Inferior parietal cortex (tissue), 1 donor: Measurements from ENCODE around the gene TCL1A.
"Not testable (repeated sequence)": the region's sequence is repeated elsewhere in the genome, so short reads cannot be mapped to it uniquely, and the experiment has no call there.

ENCODE experiments used
- DNase-seq: peaks from one replicate; pipeline ENCODE4 v3.0.0-alpha.2; 2016; ENCODE audit errors: extremely low spot score

Gene TCL1A, protein sequence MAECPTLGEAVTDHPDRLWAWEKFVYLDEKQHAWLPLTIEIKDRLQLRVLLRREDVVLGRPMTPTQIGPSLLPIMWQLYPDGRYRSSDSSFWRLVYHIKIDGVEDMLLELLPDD

DNA sequence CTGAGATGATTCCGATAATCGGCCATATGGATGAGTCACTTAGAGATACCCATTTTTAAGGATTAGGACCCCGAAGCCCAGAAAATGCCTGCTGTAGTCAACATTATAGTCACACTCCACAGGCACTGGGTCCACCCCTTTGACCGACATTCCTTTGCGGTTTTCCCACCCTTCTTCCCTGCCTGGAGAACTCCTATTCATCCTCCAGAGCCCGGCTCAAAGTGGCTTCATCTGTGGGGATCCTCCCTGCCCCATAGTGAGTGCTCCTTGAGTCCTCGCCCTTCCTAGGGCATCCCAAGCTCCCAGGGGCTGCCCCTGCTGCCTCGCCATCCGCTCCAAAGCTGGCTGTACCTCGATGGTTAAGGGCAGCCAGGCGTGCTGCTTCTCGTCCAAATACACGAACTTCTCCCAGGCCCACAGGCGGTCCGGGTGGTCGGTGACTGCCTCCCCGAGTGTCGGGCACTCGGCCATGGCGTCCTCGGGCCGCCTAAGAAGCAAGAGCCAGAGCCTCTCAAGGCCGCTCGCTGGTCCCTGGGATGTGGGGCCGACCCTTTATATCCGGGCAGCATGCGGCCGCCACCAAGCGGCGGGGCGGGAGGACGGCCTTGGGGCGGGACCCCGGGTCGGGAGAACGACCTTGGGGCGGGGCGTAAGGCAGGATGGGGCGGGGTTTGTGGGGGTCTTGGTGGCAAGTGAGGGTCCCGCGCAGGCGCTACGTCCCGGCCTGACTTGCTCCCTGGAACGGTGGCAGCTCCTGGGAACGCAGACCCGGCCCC lies at the start of gene TCL1A:
TSS of gene TCL1A (minus strand) at position 530 of the 776 bp plus-strand sequence. CDS start at position 471, 59 bp downstream.
- no peak for DNase-seq

DNA sequence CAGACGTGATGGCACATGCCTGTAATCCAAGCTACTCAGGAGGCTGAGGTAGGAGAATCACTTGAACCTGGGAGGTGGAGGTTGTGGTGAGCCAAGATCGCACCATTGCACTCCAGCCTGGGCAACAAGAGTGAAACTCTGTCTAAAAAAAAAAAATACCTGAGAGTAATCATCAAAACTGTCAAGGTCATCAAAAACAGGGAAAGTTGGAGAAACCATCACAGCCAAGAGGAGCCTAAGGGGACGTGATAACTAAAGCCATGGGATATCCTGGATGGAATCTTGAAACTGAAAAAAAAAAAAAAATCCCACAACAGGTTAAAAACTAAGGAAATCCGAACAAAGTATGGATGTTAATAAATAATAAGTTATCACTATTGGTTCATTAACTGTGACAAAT lies 49.1 kb upstream of the TCL1A start:
- not testable (repeated sequence) for DNase-seq

DNA sequence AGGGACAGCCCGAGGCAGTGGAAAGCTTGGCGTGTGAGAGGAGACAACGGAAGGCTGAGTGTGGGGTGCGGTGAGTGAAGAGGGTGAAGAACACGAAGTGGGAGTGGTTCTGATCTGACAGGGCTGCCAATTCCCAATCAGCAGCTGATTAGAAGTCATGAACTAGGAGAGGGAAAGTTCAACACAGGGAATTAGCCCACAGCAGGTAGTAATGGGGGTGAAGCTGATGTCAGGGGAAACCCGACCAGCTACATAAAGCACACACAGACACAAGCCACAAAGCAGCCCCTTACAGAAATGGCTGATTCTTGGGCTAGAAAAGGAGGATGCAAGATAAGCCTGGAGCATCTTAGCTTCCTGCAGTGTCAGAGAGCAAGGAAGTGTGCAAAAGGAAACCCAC lies 47.5 kb upstream of the TCL1A start:
- DNase-seq: no peak

DNA sequence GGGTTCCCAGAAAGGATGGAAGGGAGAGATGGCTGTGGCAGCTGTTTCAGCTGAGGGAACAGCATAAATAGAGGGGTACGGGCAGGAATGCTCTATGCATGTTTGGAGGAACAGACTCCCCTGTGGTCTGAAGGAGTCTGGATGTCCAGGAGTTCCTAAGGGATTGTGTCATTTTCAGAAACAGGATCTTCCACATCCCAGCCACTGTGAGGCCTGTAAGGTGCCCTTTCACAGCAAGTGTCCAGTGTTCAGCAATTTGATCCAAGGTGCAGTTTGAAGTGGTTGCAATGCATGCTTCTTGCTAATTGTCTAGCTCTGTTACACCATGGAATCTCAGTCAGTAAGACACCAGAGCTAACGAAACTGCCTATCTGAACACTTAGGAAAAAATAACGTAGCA lies 46.7 kb upstream of the TCL1A start:
- no peak for DNase-seq

DNA sequence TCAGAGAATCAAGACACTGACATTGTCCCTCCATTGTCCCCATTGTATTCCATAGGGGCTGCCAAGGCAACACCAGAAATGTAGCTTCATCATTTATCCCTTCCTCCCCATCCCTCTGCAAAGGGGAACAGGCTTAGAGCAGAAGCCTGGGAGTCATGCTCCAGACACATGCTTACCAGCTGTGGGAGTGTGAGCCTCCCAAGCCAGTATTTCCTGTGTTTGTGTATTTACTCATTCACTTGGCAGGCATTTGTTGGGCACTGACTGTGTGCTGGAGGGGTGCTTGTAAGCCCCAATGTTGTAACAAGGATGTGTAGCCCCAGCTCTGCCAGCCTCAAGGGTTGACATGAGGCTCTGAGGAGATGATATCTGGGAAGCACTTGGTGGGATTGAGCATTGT lies 46.0 kb upstream of the TCL1A start:
- DNase-seq: no peak

DNA sequence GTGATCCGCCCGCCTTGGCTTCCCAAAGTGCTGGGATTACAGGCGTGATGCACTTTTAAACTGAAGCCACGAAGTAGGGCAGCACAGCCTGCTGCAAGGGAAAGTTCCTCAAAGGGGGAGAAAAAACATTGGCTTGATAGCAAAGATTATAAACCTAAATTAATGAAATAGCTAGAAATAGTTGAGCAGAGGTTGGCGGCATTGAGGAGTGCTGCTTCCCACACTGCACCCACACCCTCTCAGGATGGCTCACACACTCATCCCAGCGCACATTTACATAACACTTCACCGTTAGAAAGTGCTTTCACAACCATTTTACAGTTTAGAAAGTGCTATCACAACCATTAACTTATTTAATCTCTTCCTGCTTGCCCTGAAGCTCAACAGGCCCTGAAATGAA lies 44.4 kb upstream of the TCL1A start:
- no peak for DNase-seq

DNA sequence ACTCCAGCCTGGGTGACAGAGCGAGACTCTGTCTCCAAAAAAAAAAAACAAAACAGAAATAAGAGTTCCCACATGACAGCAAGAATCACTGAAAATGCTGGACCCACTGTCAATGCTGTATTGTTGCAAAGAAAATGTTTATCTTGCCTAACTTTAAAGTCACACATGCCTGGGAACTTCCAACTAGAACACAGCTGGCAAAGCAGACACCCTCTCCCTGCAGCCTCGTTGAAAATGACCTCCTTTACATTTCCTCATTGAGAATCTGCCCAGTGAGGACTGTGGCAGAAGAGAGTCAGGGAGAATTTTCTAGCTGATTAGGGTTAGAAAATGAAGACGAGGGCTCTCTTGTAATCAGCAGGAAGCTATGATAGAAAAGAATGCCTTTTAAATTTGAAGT lies 42.8 kb upstream of the TCL1A start:
- no peak for DNase-seq

DNA sequence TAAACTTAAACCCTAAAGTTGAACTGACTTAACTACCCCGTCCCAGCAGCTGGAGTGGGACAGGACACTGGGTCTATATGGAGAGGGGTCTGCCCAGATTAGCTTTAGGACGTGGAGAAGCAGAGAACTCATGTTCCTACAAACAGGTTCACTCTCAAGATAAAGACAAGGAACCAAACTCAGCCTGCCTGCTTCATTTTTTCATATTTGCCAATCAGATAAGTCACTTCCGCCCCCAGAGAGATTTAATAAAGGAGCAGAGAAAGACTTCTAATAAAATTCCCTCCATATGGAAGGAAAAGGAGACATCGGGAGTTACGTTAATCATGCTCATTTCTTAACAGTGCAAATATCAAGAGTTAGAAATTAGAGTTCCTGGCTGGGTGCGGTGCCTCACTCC lies 42.2 kb upstream of the TCL1A start:
- DNase-seq: no peak

DNA sequence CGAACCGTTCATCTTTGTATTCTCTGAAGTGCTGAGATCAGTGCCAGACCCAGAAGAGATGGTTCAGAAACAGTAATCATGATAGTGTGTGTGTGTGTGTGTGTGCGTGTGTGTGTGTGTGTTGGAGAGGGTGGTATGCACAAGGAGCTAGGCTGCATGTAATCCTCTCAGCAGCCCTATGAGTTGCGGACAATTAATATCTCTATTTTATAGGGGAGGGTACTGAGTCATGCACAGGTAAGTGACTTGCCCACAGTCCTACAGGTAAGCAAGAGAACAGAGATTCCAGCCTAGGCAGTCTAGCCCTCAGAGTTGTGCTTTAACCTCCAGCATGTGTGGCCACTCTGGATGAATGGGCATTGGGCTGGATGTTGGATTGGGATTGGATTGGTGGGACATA lies 27.9 kb upstream of the TCL1A start:
- DNase-seq: no peak

DNA sequence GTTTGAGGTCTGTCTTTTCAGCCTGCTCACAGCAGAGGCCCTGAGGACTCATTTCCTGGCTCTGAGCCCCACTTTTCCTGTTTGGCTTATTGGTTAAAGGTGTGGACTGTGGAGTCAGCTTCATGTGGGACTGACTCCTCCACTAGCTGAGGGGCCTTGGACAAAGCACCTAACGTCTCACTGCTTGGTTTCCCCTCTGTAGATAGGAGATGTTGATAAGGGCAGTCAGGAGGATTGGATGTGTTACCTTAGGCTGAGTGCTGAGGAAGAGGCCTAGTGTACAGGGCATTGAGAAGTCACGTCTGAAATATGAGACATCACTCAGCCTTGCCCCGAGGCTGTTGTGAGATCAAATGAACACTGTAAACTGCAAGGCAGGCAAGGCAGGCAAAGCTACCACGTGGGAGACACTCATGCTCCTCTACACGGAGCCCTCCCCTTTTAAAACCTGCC lies 27.1 kb upstream of the TCL1A start:
- no peak for DNase-seq

DNA sequence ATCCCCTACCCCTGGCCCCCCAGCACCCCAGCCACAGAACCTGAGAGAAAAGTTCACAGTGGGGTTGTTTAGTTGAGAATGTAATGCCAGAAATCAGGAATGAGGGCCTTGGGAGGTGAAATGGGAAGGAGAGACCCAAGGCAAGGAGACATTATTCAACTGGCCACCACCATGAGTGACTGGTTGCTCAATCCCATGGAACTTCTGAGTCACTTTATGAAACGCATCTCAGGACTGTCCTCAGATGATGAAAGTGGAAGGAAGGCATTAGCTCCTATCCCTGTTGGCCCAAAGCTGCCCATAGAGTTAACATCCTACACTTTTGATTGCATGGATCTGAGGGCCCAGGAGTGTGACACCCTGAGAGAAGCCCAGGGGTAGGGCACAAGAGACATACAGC lies 25.4 kb upstream of the TCL1A start:
- no peak for DNase-seq

DNA sequence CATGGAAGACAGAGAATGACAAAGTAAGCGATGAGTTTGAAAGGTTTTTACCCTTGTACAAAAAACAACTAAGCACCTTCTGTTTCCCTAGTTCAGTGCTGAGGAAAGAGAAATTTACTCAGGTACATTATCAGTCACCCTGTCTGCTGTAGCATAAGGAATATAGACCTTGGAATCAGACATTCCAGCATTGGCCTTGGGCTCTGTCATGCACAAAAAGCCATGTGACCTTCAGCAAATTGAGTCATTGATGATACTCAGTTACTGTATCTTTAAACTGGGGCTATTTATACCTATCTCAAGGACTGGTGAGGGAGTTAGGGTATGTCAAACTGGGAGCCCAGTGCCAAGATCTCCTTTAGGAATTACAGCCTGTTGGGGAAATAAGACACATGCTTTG lies 19.3 kb upstream of the TCL1A start:
- no peak for DNase-seq

DNA sequence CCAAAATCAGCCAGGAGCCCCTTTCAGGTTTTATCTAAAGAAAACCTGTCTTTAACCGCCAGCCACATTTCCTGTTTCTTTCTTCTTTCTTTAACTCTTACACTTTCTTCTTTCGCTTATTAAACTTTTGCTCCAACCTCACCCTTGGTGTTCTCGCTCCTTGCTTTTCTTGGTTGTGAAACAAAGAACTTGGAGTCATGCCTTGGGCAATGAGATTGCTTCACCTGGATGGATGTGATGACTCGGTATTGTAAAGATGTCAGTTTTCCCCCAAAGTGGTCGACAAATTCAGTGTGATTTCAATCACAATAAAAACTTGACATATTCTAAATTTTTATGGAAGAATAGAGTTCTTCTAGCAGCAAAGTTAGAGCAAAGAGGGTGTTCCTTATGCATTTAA lies 16.2 kb upstream of the TCL1A start:
- no peak for DNase-seq

DNA sequence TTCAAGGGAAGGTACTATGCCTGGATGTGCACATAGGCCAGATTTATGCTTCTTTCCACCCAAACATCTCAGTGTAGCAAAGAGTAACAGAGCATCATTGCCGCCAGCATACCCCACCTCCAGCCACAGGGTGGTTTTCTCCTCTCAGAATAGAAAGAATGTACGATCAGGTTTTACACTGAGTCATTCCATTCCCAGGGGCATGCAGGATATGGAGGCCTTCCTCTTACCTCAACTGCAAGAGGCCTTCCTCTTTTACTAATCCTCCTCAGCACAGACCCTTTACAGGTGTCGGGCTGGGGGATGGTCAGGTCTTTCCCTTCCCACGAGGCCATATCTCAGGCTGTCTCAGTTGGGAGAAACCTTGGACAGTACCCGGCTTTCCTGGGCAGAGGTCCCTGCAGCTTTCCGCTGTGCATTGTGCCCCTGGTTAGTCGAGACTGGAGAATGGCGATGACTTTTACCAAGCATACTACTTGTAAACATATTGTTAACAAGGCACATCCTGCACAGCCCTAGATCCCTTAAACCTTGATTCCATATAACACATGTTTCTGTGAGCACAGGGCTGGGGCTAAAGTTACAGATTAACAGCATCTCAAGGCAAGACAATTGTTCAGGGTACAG lies 15.6 kb upstream of the TCL1A start:
- DNase-seq: not testable (repeated sequence)

DNA sequence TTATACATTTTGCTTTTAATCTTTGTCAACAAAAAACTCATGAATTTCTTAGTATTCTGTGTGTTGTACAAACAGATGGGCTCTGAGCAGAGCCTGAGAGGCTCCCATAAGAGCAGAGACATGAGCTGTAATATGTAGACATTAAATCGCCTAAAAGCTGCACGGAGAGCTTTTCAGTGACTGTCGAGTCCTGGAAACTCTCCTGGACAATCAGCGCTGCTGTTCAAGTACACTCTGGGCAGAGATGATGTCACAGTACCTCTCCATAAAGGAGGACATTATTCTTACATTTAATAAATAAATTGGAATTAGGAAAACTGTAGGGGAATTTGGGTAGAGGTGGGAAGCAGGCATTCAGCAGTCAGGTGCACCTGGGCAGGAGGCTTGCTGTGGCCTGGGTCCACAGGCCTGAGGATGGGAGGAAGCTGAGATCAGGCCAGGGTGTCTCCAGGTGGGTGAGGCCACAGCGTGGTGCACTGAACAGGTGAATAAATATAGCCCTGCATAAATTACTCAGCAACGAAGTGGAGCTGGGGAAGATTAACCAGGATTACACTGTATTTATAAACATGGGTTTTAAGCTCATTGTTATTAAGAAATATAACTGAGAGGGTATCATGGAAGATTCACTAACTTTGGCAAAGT lies 13.3 kb upstream of the TCL1A start:
- no peak for DNase-seq

DNA sequence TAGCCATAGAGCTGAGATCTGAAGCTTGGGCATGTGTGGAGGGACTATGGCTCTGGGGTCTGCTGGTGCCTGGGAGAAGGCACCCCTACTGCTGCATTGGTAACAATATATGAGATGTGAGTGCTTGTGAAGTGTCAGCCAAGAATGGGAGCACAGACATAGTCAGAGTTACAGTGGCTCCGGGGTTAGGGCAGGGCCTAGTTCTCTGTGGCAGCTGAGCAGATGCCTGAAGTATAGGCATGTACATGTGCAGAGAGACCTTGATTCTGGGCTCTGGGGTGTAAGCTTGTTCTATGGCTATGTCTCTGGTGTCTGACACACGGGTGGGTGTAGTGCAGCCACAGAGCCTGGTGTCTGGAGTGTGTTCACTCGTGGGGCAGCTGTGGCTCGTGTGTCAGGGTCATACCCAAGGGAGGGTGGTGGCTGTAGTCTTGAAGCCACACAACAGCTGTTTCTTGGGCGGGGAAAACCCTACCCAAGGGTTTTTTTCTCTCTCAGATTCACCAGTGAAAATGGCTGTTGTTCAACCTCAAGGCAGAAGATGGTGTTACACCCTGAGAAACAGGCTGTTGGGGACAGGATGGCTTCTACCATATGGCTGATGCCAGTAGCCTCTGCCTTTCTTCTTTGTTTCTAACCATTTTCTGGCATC lies 11.9 kb upstream of the TCL1A start:
- DNase-seq: no peak

DNA sequence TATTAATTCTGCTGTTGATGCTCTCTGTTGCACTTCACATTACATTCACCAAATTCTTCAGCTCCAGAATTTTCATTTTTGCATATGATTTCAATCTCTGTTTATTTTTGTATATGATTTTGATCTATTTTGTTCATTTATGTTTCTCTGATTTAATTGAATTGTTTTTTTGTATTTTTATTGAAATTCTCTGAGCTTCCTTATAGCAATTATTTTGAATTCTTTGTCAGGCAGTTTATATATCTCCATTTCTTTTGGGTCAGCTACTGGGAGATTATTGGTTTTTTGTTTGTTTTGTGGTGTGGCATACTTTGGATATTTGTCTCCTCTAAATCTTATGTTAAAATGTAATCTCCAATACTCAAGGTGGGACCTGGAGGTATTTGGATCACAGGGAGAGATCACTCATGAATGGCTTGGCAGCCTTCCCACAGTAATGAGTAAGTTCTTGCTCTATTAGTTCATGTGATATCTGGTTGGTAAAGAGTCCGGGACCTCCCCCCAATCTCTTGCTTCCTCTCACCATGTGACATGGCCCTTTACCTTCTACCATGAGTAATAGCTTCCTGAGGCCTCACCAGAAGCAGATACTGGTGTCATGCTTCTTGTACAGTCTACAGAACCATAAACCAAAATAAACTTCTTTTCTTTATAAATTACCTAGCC lies 8.7 kb upstream of the TCL1A start:
- no peak for DNase-seq

DNA sequence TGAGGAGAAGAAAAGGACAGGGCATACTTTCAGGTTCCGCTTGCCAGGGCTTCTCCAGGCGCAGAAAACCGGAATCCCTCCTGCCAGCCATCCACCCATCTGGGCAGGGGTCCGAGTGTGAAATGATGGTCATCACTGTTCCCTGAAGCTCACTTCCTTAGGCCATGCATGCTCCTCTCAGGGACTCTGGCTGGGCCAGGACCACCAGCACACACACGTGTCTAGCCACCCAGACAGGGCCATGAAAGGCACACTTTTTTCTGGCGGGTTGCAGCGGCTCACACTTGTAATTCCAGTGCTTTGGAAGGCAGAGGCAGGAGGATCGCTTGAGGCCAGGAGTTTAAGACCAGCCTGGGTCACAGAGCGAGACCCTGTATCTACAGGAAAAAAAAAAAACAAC lies 1.5 kb downstream of the TCL1A start:
- no peak for DNase-seq

DNA sequence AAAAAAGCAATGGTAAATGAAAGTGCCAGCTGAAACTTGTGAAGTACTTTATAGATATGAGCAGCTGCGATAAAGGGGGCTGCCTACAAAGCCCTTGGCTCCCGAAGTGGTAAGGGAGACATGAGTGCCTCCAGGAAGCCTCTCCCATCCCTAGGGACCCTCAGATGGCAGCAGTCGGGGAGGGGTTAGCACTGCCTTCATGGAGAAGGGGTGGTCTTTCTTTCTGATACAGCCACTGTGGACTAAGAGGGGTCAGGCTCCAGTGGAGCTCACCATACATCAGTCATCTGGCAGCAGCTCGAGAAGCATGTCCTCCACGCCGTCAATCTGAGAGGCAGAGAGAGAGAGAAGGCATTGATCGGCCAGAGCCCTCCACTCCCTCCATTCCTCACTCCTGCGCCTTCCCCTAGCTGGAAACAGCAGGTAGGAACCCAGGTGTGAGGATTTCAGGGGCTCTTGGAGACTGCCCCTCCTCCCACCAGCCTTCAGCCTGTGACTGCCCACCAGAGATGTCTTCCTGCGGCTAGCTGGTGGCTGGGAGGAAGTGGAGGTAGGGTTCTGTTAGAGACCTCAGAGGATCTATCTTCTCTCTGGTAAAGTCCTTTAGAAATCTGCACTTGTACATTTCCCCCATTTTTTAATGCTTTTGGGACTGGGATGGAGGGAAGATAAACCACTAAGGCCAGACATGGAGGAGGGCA lies 2.3 kb downstream of the TCL1A start:
- no peak for DNase-seq

DNA sequence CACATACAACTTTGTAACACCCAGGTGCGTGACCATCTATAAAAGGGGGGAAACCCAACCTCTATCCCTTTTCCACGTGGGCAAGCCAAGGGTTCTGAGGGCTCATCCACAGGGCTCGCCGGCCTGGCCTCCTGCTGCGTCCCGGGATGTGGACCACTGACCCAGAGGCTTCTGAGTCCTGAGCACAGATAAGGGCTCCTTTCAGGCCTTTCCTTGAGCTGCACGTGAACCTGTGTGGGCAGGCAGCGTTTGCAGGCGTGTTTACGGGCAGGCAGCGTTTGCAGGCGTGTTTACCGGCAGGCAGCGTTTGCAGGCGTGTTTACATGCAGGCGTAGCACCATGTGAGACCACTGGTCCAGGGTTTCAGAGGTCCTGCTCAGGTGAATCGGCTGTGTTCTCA lies 3.8 kb downstream of the TCL1A start:
- no peak for DNase-seq

DNA sequence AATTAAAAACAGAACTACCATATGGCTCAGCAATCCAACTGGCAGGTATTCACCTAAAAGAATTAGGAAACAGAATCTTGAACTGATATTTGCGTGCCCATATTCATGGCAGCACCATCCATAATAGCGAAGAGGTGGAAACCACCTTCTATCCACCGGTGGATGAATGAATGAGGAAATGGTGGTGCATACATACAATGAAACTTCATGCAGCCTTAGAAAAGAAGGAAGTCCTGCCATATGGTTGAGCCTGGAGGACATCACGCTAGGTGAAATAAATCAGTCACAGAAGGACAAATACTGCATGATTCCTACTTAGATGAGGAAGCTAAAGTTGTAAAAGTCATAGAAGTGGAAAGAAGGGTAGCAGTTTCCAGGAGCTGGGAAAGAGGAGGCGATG lies 6.6 kb downstream of the TCL1A start:
- DNase-seq: no peak
